Measurements from ENCODE around the gene ATG9A. TPM values are rescaled to one million over a fixed set of nuclear protein-coding genes. Genes with fewer than 3 reads are reported as not detected.

The ATG9A gene
- total RNA-seq, 1 donor from 2014 or later: 135 TPM

DNA sequence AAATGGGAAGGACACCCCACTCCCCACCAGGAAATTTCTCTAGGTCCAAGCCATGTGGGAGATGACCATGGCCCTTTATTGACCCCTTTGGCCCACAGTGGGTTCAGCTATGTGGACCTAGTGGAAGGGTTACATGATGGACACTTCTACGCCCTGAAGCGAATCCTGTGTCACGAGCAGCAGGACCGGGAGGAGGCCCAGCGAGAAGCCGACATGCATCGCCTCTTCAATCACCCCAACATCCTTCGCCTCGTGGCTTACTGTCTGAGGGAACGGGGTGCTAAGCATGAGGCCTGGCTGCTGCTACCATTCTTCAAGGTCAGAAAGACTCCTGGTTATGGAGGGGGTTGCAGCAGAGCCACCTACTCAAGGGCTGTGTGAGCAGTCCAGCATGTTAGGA, 17.1 kb upstream of the ATG9A start:
- Histone ChIP-seq H3K9me3 (no peaks in the 10 kb centered on the region), H3K4me3 (peak overlapping the region in 1 of 2 donors; percentile 96), H3K27me3 (no peaks in the 10 kb centered on the region), H3K27ac (peak overlapping the region; percentile 96 to 99), H3K4me1 (peaks cover 24 to 52% of the 10 kb centered on the region in 2 donors), H3K36me3 (peaks cover 9 to 23% of the 10 kb centered on the region in 2 donors)
- no peak for TF ChIP-seq CTCF (IDR thresholded peaks at IDR 0.05)
- intact Hi-C loops (cut with DNase I): no loop called here
- DNase-seq (ENCODE audit: low spot score in 2 of 2): no peak

DNA sequence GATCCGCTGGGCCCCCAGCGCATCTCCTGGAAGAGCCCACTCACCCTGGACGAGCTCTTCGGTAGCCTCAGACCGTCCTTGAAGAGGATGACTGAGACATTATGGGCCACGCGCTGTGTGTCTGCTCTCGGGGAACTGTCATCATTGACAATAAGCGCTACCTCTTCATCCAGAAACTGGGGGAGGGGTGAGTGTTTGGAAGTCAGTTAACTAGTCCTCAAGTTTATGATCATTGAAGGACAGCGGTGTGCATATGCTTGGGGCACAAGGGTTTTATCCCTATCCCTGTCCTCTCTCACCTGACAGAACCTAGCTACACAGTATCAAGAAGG, 16.4 kb upstream of the ATG9A start:
- DNase-seq (ENCODE audit: low spot score in 2 of 2): no peak
- Histone ChIP-seq H3K27ac (peak overlapping the region; percentile 96 to 99), H3K27me3 (no peaks in the 10 kb centered on the region), H3K9me3 (no peaks in the 10 kb centered on the region), H3K4me3 (peak overlapping the region; percentile 82 to 96), H3K4me1 (peaks cover 24 to 45% of the 10 kb centered on the region in 2 donors), H3K36me3 (peaks cover 9 to 16% of the 10 kb centered on the region in 2 donors)
- intact Hi-C loops (cut with DNase I): loop anchor here (1.0 kb wide), 3 partner anchors 17 to 49 kb away; partner anchors contain the start of genes ANKZF1, ATG9A and DNAJB2
- no peak for TF ChIP-seq CTCF (IDR thresholded peaks at IDR 0.05)

- Histone ChIP-seq H3K36me3 (peaks cover 9 to 10% of the 10 kb centered on the region in 2 donors), H3K27me3 (no peaks in the 10 kb centered on the region), H3K27ac (peak within 1 kb of the TSS; percentile 96 to 99), H3K9me3 (no peaks in the 10 kb centered on the region), H3K4me1 (peaks cover 20 to 40% of the 10 kb centered on the region in 2 donors), H3K4me3 (peak within 1 kb of the TSS; percentile 82 to 96)
- no peak for TF ChIP-seq CTCF (IDR thresholded peaks at IDR 0.05)
- intact Hi-C loops (cut with DNase I): loop anchor here (1.0 kb wide), 3 partner anchors 16 to 50 kb away; partner anchors contain the start of genes ANKZF1, ATG9A and DNAJB2
- peak; percentile 69 to 97 for DNase-seq (ENCODE audit: low spot score in 2 of 2)
Observed at GRCh38 chr2:219245148-219245898, 15.9 kb upstream of the ATG9A start, which contains the start of the genes GLB1L and STK16. GLB1L (minus strand) TSS chr2:219245444; CDS start chr2:219243573, 1,871 bp downstream. STK16 (plus strand) TSS chr2:219245479; CDS start chr2:219246000, 521 bp downstream.

DNA sequence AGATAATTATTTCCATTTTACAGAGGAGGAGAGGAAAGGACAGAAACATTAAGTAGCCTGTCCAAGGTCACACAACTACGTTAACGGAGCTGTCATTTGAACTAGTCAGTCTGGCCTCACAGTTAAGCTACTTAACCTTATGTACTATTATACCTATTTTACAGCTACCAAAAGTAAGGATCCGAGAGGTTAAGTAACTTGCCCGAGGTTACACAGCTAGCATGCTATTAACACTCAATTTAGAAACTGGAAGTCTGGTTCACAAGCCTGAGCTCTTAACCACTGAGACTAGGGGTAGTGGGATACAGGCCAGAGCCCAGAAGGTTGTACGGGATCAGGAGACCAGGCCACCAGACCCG, 15.3 kb upstream of the ATG9A start:
- H3K36me3 ChIP-seq: peaks cover 8 to 9% of the 10 kb centered on the region in 2 donors
- H3K9me3 ChIP-seq: no peaks in the 10 kb centered on the region
- intact Hi-C loops (cut with DNase I): loop anchor here (1.0 kb wide), 3 partner anchors 15 to 51 kb away; partner anchors contain the start of genes ANKZF1, ATG9A and DNAJB2
- DNase-seq (ENCODE audit: low spot score in 2 of 2): no peak
- peak overlapping the region; percentile 96 to 99 for H3K27ac ChIP-seq
- H3K27me3 ChIP-seq: no peaks in the 10 kb centered on the region
- no peak for TF ChIP-seq CTCF (IDR thresholded peaks at IDR 0.05)
- peak overlapping the region; percentile 82 to 96 for H3K4me3 ChIP-seq
- peaks cover 15 to 34% of the 10 kb centered on the region in 2 donors for H3K4me1 ChIP-seq

DNA sequence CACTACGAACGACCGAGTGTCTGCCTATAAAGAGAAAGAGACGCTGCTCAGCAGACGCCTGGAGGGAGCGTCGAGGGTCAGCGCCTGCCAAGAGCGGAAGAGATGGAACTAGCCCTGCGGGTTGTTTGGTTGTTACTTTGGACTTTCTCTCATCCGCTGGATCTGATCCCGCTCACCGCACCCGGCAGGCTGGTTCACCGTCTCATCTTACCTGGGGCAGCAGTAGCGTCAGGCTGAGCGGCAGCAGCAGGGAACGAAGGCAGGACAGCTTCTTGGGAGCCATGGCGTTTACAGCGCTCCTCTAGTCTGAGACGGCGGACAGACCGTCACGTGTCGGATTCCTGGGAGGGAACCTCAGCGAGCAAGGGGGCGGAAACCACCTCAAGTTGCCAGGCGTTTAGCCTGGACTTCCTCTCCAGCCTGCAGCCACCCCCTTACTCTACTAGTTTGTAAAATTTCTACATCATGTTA, 13.9 kb upstream of the ATG9A start:
- H3K27me3 ChIP-seq: no peaks in the 10 kb centered on the region
- DNase-seq (ENCODE audit: low spot score in 2 of 2): no peak
- H3K4me3 ChIP-seq: no peak overlapping the region
- peaks cover 5 to 23% of the 10 kb centered on the region in 2 donors for H3K4me1 ChIP-seq
- no peak overlapping the region for H3K27ac ChIP-seq
- H3K9me3 ChIP-seq: no peaks in the 10 kb centered on the region
- peaks cover 7 to 12% of the 10 kb centered on the region in 2 donors for H3K36me3 ChIP-seq
- TF ChIP-seq CTCF (IDR thresholded peaks at IDR 0.05): no peak
- intact Hi-C loops (cut with DNase I): no loop called here
